GM06990 (cell line): ENCODE results near the gene LIPC.

Source experiments
- DNase-seq: peaks from one replicate; pipeline ENCODE4 v3.0.0-alpha.2; 2011; ENCODE audit not compliant: insufficient read length; ENCODE audit errors: extremely low read depth
- H3K27me3 ChIP-seq: replicated peaks from 2 replicates; pipeline ENCODE4 v1.6.0; 2011; ENCODE audit warnings: low read length; ENCODE audit not compliant: control insufficient read depth, insufficient read depth
- H3K36me3 ChIP-seq: 2 replicates; pipeline ENCODE4 v1.5.1; 2011; ENCODE audit warnings: low read length; ENCODE audit not compliant: control insufficient read depth, insufficient read depth
- H3K4me3 ChIP-seq: replicated peaks from 2 replicates; pipeline ENCODE4 v1.5.1; 2011; ENCODE audit warnings: low read depth, mild to moderate bottlenecking, control low read depth, low read length
- TF ChIP-seq, protein P1 (sequence below): IDR thresholded peaks from 2 replicates; pipeline ENCODE4 v1.5.1; 2011; ENCODE audit warnings: low read length, control low read depth, mild to moderate bottlenecking, inconsistent platforms; ENCODE audit not compliant: insufficient read depth, poor library complexity, severe bottlenecking

Gene LIPC

DNA sequence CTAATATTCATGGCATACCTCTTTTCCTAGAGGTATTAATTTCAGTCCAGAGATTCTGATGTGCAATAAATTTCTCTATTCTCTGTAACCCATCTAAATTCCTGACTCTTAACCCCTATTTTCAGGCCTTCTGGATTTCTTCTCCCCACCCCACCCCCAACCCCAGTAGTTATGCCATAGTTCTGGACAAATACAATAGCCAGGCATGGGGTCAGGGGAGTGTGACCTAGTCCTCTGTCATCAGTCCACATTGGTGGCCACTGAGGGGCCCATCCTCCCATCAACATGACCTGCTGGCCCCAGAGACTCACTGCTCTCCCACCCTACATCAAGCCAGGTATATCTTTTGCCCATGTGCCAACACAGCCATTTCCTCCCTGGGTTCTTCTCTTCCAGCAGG is 3.8 kb upstream of the LIPC start:
- no peak overlapping the region for H3K4me3 ChIP-seq
- TF ChIP-seq, protein P1, sequence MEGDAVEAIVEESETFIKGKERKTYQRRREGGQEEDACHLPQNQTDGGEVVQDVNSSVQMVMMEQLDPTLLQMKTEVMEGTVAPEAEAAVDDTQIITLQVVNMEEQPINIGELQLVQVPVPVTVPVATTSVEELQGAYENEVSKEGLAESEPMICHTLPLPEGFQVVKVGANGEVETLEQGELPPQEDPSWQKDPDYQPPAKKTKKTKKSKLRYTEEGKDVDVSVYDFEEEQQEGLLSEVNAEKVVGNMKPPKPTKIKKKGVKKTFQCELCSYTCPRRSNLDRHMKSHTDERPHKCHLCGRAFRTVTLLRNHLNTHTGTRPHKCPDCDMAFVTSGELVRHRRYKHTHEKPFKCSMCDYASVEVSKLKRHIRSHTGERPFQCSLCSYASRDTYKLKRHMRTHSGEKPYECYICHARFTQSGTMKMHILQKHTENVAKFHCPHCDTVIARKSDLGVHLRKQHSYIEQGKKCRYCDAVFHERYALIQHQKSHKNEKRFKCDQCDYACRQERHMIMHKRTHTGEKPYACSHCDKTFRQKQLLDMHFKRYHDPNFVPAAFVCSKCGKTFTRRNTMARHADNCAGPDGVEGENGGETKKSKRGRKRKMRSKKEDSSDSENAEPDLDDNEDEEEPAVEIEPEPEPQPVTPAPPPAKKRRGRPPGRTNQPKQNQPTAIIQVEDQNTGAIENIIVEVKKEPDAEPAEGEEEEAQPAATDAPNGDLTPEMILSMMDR, result no peak
- no peaks in the 10 kb centered on the region for H3K27me3 ChIP-seq
- H3K36me3 ChIP-seq, result no peaks in the 10 kb centered on the region
- DNase-seq, result no peak

DNA sequence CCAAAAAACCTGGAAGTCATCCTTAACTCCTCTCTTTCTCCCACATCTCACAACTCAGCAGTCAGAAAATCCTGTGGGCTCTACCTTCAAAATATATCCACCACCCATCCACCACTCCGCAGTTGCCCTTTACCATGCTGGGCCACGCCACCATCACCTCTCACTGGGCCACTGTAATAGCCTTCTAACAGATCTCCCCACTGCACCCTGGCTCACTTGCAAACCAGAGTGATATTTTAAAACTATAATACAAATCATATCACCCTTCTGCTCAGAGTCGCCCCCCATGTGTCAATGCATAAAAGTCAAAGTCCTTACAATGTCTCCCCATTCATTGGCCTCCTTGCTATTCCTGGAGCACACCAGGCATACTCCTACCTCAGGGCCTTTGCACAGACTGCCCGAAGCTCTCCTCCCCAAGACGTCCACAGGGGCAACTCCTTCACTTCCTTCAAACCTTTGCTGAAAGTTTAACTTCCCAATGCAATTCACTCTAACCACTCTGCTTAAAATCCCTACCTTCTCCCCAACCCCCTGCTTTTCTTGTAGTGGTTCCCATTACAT is 1.5 kb upstream of the LIPC start:
- Histone ChIP-seq H3K27me3 (no peaks in the 10 kb centered on the region), H3K4me3 (no peak overlapping the region), H3K36me3 (no peaks in the 10 kb centered on the region)
- TF ChIP-seq, protein P1, result no peak
- DNase-seq, result no peak

DNA sequence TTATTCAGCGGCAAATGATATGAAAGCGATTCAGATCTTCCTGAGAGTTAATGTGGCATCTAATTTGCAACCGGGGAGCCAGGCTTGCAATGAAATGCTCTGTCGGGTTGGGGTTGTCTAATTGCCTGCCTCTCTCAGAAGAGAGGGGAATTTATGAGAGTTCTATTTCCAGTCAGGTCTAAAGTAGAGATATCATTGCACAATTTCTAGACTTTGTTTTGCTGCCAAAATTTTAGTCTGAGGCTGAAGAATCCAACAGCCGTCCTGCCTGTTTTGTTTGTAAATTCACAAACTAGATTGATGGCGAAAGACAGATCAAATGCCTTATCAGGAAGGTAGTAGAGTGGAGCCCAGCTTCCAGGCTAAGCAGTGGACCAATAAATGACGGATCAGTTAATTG is 610 bp downstream of the LIPC start:
- Histone ChIP-seq H3K27me3 (no peaks in the 10 kb centered on the region), H3K4me3 (no peak overlapping the region), H3K36me3 (no peaks in the 10 kb centered on the region)
- DNase-seq, result no peak
- TF ChIP-seq, protein P1, result no peak

DNA sequence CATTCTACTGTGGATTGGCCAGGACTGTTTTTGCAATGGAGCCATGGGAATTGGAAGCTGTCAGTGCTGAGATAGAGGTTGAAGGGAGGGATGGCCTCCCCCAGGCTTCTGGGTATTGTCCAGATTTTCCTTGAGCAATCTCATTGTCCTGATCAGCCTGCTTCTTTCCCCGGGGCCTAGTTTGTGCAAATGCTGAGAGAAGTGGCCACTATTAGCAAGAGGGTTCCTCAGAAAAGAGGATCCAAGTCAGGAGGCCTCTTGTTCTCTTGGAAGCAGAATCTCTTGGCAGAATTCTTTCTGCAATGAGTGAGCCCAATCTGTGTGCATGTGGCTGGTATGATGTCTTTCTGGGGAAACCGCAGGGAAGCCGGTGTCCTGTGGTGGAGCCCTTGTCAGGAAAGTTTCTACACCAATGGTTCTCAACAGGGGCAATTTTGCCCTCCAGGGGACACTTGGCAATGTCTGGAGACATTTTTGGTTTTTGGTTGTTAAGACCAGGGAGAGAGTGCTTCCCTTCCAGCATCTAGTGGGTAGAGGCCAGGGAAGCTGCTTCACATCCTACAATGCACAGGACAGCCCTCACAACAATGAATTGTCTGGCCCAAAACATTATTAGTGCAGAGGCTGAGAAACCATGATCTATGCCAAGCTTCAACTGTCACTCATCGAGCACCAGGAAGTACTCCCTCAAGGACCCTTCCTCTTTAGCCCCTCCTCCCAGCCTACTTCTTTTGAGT is 2.0 kb downstream of the LIPC start:
- Histone ChIP-seq H3K36me3 (no peaks in the 10 kb centered on the region), H3K27me3 (no peaks in the 10 kb centered on the region), H3K4me3 (no peak overlapping the region)
- TF ChIP-seq, protein P1, result no peak
- DNase-seq, result no peak

DNA sequence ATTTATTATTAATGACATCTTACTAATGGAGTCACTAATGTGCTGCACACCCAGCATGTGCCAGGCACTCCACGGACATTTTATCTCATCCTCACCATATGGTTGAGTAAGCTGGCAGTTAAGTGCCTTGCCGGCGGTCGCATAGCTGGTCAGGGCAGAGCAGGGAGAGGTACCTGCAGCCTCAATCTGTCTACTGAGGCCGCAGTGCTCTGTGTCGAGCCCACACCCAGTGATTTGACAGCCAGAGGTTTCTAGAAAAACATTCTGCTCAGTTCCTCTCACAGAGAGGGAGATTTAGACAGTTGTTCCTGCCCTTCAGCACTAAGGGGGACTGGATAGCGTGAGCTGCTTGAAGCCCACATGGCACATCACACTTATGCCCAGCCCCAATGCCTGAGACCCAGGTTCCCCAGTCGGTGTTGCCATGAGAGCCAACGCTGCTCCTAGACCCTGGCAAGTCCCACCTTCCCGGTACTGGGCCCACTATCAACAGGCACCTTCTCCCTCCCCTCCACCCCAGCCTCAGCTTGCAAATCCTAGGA is 2.6 kb downstream of the LIPC start:
- Histone ChIP-seq H3K4me3 (no peak overlapping the region), H3K36me3 (no peaks in the 10 kb centered on the region), H3K27me3 (no peaks in the 10 kb centered on the region)
- TF ChIP-seq, protein P1, result no peak
- no peak for DNase-seq
